NCI-H2107 treated with DMSO at 0.1 percent for 48 hours (cell line): ENCODE results near the gene PFN4.
"Not testable (repeated sequence)": the region's sequence is repeated elsewhere in the genome, so short reads cannot be mapped to it uniquely, and the experiment has no call there.

ENCODE experiments used
- DNase-seq: peaks from one replicate; lab custom pipeline; 2025; ENCODE audit not compliant: unreplicated experiment; lab: John Stamatoyannopoulos, UW

PFN4 gene

GRCh38 chr2:24115057-24115456 is 8.1 kb downstream of the PFN4 start:
- no peak for DNase-seq

DNA sequence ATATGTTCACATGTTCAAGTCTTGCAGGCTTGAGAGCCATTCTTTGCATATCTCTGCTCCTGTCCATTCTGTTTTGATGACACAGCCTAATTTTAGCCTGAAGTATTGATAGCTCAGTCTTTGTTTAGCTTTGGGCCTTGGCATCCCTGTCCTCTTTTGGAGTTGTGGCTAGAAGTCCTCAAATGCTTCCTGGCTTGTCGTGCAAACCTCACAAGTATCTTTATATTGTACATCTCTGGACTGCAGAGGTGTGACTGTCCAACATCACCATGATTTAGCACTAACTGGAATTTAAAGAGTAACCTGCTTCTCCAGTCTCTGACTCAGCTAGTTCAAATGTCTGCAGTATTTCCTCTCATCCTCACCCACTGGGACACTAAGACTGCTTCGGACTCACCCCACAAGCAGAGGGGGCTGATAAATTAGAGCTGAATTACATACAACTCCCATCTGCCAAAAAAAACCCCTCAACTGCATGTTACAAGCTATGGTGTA is 11.7 kb downstream of the PFN4 start:
- no peak for DNase-seq

DNA sequence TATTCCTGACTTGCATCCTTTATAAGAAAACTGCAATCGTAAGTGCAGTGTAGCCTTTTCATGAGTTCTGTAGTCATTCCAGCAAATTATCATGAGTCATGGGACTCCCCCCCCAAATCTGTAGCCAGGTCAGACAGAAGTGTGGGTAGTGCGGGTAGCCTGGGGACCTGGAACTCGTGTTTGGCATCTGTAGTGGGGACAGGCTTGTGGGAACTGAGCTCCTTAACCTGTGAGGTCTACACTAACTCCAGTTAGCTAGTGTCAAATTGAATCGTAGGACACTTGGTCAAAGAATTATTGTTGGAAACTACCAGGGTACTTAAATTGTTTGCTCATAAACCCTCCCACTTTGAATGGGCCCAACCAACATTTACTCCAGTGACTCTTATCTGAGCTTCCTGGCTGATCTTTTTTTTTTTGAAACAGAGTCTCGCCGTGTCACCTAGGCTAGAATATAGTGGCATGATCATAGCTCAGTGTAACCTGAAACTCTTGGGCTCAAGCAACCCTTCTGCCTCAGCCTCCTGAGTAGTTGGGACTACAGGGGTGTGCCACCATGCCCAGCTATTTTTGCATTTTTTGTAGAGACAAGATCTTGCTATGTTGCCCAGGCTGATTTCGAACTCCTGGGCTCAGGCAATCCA is 12.4 kb downstream of the PFN4 start:
- DNase-seq, result no peak

- not testable (repeated sequence) for DNase-seq
Observed at GRCh38 chr2:24109431-24109830, 13.7 kb downstream of the PFN4 start.

- DNase-seq, result no peak
Observed at GRCh38 chr2:24107336-24107735, 15.8 kb downstream of the PFN4 start.

DNA sequence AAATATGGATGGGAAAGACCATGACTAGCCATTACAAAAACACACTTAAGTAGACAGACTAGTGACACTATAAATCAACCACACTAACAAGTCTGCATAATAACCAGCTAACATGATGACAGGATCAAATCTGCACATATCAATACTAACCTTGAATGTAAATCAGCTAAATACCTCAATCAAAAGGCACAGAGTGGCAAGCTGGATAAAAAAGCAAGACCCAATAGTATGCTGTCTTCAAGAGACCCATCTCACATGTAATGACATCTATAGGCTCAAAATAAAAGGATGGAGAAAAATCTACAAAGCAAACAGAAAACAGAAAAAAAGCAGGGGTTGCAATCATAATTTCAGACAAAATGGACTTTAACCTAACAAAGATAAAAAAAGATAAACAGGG is 16.3 kb downstream of the PFN4 start:
- no peak for DNase-seq

DNA sequence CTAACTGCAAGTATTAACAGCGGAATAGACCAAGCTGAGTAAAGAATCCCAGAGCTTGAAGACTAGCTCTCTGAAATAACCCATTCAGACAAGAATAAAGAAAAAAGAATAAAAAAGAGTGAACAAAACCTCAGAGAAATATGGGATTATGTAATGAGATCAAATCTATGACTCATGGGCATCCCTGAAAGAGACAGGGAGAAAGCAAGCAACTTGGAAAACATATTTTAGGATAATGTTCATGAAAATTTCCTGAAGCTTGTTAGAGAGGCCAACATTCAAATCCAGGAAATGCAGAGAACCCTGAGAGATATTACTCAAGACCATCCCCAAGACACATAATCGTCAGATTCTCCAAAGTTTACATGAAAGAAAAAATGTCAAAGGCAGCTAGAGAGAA is 17.3 kb downstream of the PFN4 start:
- no peak for DNase-seq

- no peak for DNase-seq
Observed at GRCh38 chr2:24104906-24105305, 18.2 kb downstream of the PFN4 start.

- no peak for DNase-seq
Observed at GRCh38 chr2:24104110-24104650, 19.0 kb downstream of the PFN4 start.

- no peak for DNase-seq
Observed at GRCh38 chr2:24102677-24103076, 20.5 kb downstream of the PFN4 start.

DNA sequence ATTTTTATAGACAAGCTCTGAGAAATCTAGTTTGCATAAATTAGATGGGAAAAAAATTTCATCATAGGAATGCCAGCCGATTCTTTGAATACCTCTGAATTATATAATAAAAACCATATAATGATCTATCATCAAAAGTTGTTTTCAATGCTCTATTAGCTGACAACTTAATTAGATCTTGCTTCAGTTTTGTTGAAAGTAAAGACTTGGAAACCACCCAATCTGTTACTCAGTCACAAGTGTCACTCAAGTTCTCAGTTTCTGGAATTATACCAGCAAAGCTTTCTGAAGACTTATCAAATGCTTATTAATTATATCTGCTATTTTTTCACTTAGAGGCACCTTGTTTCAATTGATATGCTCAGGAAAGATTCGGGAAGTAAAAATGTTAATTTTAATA is 21.1 kb downstream of the PFN4 start:
- no peak for DNase-seq

- DNase-seq, result not testable (repeated sequence)
Observed at GRCh38 chr2:24100732-24101131, 22.4 kb downstream of the PFN4 start.

- DNase-seq, result not testable (repeated sequence)
Observed at GRCh38 chr2:24095171-24095677, 27.9 kb downstream of the PFN4 start.

- DNase-seq, result not testable (repeated sequence)
Observed at GRCh38 chr2:24093270-24093669, 29.9 kb downstream of the PFN4 start.

DNA sequence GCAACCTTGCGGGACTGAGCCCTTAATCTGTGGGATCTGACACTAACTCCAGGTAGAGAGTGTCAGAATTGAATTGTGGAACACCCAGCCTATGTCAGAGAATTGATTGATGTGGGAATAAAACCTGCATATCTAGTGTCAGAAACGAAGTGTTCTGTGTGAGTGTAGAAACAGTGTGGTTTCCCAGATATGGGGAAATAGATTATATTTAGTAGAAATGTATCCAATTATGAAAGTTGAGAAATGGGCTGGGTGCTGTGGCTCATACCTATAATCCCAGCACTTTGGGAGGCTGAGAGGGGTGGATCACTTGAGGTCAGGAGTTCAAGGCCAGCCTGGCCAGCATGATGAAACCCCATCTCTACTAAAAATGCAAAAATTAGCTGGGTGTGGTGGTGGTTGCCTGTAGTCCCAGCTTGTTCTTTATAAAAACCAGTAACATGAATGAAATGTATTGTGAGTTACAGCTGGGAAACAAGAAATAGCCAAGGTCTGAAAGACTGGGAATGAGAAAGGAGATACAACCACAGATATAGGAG is 34.2 kb downstream of the PFN4 start:
- no peak for DNase-seq

DNA sequence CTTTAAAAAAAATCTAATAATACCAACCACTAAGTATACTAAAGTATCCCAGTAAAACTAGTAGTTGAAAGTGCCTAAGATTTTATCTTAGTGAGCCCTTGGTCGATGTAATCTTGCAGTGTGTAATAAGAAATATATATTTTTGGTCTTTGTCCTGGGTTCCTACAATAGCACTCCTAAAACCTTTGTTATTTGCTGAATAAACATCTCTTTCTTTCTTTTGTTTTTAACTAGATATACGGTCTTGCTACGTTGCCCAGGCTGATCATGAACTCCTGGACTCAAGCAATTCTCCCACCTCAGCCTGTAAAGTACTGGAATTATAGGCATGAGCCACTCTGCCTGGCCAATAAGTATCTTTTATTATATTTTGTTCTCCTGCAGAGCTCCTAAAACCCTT is 36.1 kb downstream of the PFN4 start:
- no peak for DNase-seq

- DNase-seq, result no peak
Observed at GRCh38 chr2:24086241-24086640, 36.9 kb downstream of the PFN4 start.

DNA sequence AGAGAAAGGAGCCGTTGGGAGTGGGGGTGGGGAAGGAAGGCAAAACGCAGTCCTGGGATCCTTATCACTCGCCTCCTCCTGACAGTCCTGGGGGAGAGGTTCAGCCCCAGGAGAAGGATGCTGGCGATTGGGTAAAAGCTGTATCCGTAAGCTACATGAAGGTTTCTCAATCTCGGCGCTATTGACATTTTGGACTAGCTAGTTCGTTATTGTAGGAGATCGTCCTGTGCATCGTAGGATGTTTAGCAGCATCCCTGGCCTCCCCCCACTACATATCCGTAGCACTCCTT is 38.0 kb downstream of the PFN4 start:
- no peak for DNase-seq

DNA sequence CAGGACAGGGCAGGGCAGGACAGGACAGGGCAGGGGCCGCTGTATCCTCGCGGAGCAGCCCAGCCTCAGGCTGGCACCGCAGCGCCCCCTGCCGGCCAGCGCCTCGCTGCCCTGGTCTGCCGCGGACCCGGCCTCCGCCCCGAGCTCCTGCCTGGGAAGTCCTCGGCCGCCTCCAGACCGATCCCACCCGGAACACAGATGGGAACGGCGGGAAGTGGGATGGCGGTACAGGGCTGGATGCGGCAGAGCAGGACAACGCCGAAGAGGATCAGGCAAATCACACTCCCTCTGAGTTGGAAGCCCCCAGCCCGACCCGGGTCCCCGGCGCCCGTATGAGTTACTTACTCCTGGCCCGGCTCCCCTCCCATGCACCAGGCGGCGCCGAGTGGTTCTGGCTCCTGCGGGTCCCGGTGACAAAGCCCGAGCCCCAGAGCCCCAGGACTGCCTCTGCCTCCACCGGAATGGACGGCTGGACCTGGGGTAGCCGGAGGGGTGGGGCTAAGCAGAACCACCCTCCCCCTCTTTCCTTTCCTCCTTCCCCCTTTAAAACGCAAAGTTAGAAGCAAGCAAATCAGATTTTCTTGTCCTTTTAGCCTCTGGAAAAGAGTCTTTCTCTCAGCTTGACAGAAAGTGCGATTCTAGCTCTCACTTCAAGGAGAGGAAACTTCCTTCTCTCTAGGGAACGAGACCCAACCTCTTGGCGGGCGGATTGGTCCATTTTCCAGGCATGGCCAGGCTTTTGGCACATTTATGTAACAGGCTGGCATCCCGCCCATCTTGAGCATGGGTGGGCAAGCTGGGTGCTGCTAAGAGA is 38.5 kb downstream of the PFN4 start, which contains the start of gene TP53I3:
Gene TP53I3 (minus strand): TSS at position 449 of the 814 bp plus-strand sequence. CDS start 508 bp downstream, outside the sequence.
- DNase-seq, result peak; percentile 43

GRCh38 chr2:24083567-24084385 is 39.4 kb downstream of the PFN4 start:
- peak; percentile 54 for DNase-seq
